HEK293 (cell line): Measurements from ENCODE around the gene ZNF608.

Source experiments
- GLIS2 ChIP-seq: fragments of 450-650 bp; formaldehyde crosslinking; IDR thresholded peaks from 2 replicates; pipeline ENCODE4 v1.5.1; 2016; ENCODE audit warnings: missing biosample characterization, missing genetic modification characterization
- HOXA7 ChIP-seq: sonication (generic); formaldehyde crosslinking; IDR thresholded peaks from 2 replicates; pipeline ENCODE4 v1.8.1; 2022; ENCODE audit warnings: missing genetic modification reagents, borderline replicate concordance
- KLF16 ChIP-seq: fragments of 450-650 bp; formaldehyde crosslinking; IDR thresholded peaks from 2 replicates; pipeline ENCODE4 v1.5.1; 2017; ENCODE audit warnings: missing biosample characterization, missing genetic modification characterization
- KLF9 ChIP-seq: fragments of 450-650 bp; formaldehyde crosslinking; IDR thresholded peaks from 2 replicates; pipeline ENCODE4 v1.5.1; 2016; ENCODE audit warnings: missing biosample characterization, missing genetic modification characterization, low read depth
- OVOL3 ChIP-seq: fragments of 450-650 bp; formaldehyde crosslinking; IDR thresholded peaks from 2 replicates; pipeline ENCODE4 v1.5.1; 2016; ENCODE audit warnings: missing biosample characterization, missing genetic modification characterization
- PRDM1 ChIP-seq: fragments of 450-650 bp; formaldehyde crosslinking; IDR thresholded peaks from 2 replicates; pipeline ENCODE4; 2016; ENCODE audit warnings: missing biosample characterization, missing genetic modification characterization
- WT1 ChIP-seq: fragments of 450-650 bp; formaldehyde crosslinking; IDR thresholded peaks from 2 replicates; pipeline ENCODE4 v1.5.1; 2016; ENCODE audit warnings: missing biosample characterization, missing genetic modification characterization
- ZBTB8A ChIP-seq: fragments of 450-650 bp; formaldehyde crosslinking; IDR thresholded peaks from 2 replicates; pipeline ENCODE4 v1.5.1; 2016; ENCODE audit warnings: missing biosample characterization, missing genetic modification characterization
- ZFP41 ChIP-seq: fragments of 450-650 bp; formaldehyde crosslinking; IDR thresholded peaks from 2 replicates; pipeline ENCODE4 v1.5.1; 2016; ENCODE audit warnings: missing biosample characterization, missing genetic modification characterization, borderline replicate concordance
- ZNF169 ChIP-seq: fragments of 450-650 bp; formaldehyde crosslinking; IDR thresholded peaks from 2 replicates; pipeline ENCODE4 v1.5.1; 2016; ENCODE audit warnings: missing biosample characterization, missing genetic modification characterization
- ZNF184 ChIP-seq: fragments of 450-650 bp; IDR thresholded peaks from 2 replicates; pipeline ENCODE4 v1.5.1; 2018; ENCODE audit warnings: missing biosample characterization, mild to moderate bottlenecking, missing genetic modification characterization
- ZNF2 ChIP-seq: fragments of 450-650 bp; formaldehyde crosslinking; IDR thresholded peaks from 2 replicates; pipeline ENCODE4 v1.5.1; 2016; ENCODE audit warnings: missing biosample characterization, missing genetic modification characterization
- ZNF211 ChIP-seq: fragments of 450-650 bp; formaldehyde crosslinking; IDR thresholded peaks from 2 replicates; pipeline ENCODE4 v1.5.1; 2016; ENCODE audit warnings: low read depth, missing biosample characterization, missing genetic modification characterization
- ZNF23 ChIP-seq: fragments of 450-650 bp; formaldehyde crosslinking; IDR thresholded peaks from 2 replicates; pipeline ENCODE4 v1.5.1; 2016; ENCODE audit warnings: missing biosample characterization, missing genetic modification characterization, borderline replicate concordance
- ZNF391 ChIP-seq: fragments of 450-650 bp; formaldehyde crosslinking; IDR thresholded peaks from 2 replicates; pipeline ENCODE4 v1.5.1; 2016; ENCODE audit warnings: low read depth, missing biosample characterization, missing genetic modification characterization, borderline replicate concordance
- ZNF433 ChIP-seq: fragments of 450-650 bp; formaldehyde crosslinking; IDR thresholded peaks from 2 replicates; pipeline ENCODE4 v1.5.1; 2016; ENCODE audit warnings: missing biosample characterization, missing genetic modification characterization, low read depth
- ZNF473 ChIP-seq: fragments of 450-650 bp; formaldehyde crosslinking; IDR thresholded peaks from 2 replicates; pipeline ENCODE4 v1.5.1; 2017; ENCODE audit warnings: missing biosample characterization, missing genetic modification characterization
- ZNF548 ChIP-seq: fragments of 450-650 bp; formaldehyde crosslinking; IDR thresholded peaks from 2 replicates; pipeline ENCODE4 v1.5.1; 2016; ENCODE audit warnings: missing biosample characterization, missing genetic modification characterization
- ZNF600 ChIP-seq: fragments of 450-650 bp; formaldehyde crosslinking; IDR thresholded peaks from 2 replicates; pipeline ENCODE4 v1.5.1; 2016; ENCODE audit warnings: missing biosample characterization, missing genetic modification characterization
- ZNF610 ChIP-seq: fragments of 450-650 bp; formaldehyde crosslinking; IDR thresholded peaks from 2 replicates; pipeline ENCODE4 v1.5.1; 2016; ENCODE audit warnings: missing biosample characterization, missing genetic modification characterization, borderline replicate concordance
- ZNF624 ChIP-seq: fragments of 450-650 bp; formaldehyde crosslinking; IDR thresholded peaks from 2 replicates; pipeline ENCODE4 v1.5.1; 2017; ENCODE audit warnings: missing biosample characterization, missing genetic modification characterization
- ZNF658 ChIP-seq: fragments of 450-650 bp; formaldehyde crosslinking; IDR thresholded peaks from 2 replicates; pipeline ENCODE4; 2016; ENCODE audit warnings: missing biosample characterization, missing genetic modification characterization
- ZNF660 ChIP-seq: fragments of 450-650 bp; IDR thresholded peaks from 2 replicates; pipeline ENCODE4 v1.5.1; 2018; ENCODE audit warnings: missing biosample characterization, mild to moderate bottlenecking, missing genetic modification characterization
- ZNF670 ChIP-seq: fragments of 450-650 bp; formaldehyde crosslinking; IDR thresholded peaks from 2 replicates; pipeline ENCODE4 v1.5.1; 2016; ENCODE audit warnings: missing biosample characterization, missing genetic modification characterization, low read depth
- ZNF791 ChIP-seq: fragments of 450-650 bp; formaldehyde crosslinking; IDR thresholded peaks from 2 replicates; pipeline ENCODE4 v1.5.1; 2016; ENCODE audit warnings: missing biosample characterization, missing genetic modification characterization
- TF ChIP-seq, protein P1 (sequence below): fragments of 450-650 bp; IDR thresholded peaks from 2 replicates; pipeline ENCODE4 v1.5.1; 2018; ENCODE audit warnings: missing biosample characterization, mild to moderate bottlenecking, missing genetic modification characterization
- TF ChIP-seq, protein P2 (sequence below): fragments of 450-650 bp; formaldehyde crosslinking; IDR thresholded peaks from 2 replicates; pipeline ENCODE4 v1.5.1; 2016; ENCODE audit warnings: missing biosample characterization, missing genetic modification characterization
- TF ChIP-seq, protein P3 (sequence below): fragments of 450-650 bp; formaldehyde crosslinking; IDR thresholded peaks from 2 replicates; pipeline ENCODE4 v1.5.1; 2016; ENCODE audit warnings: missing biosample characterization, missing genetic modification characterization
- TF ChIP-seq, protein P4 (sequence below): fragments of 450-650 bp; formaldehyde crosslinking; IDR thresholded peaks from 2 replicates; pipeline ENCODE4 v1.5.1; 2016; ENCODE audit warnings: missing biosample characterization, missing genetic modification characterization
- TF ChIP-seq, protein P5 (sequence below): fragments of 450-650 bp; formaldehyde crosslinking; IDR thresholded peaks from 2 replicates; pipeline ENCODE4 v1.5.1; 2016; ENCODE audit warnings: missing biosample characterization, missing genetic modification characterization

Gene ZNF608

DNA sequence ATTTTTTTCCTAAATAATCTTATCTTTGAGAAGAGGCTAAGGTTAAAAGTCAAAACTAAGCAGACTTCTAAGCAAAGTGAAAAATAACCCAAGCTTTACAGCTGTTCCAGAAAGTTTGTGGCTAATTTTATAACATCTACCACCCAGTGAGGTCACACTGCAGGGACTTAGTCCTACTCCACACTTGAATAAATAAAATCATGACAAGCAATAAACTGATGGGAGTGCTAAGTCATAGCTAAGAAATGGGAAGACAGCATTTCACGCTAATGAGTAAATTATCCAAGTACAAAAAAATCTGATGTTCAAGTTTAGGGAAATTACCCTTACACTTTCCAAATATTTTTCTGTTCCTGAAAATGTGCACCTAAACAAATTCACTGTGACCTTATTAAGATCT, 47.7 kb downstream of the ZNF608 start (continued):
- TF ChIP-seq ZNF600 (tag by site-specific recombination) (no peak), KLF16 (tag by site-specific recombination) (no peak), ZNF624 (tag by site-specific recombination) (no peak), ZNF473 (no peak), ZNF211 (tag by site-specific recombination) (no peak), ZNF670 (tag by site-specific recombination) (no peak), ZNF610 (no peak), GLIS2 (tag by site-specific recombination) (no peak), KLF9 (tag by site-specific recombination) (no peak), ZFP41 (tag by site-specific recombination) (no peak), PRDM1 (no peak), ZNF433 (tag by site-specific recombination) (no peak), HOXA7 (CRISPR knock-in tag) (no peak), ZNF169 (tag by site-specific recombination) (no peak), ZNF391 (no peak), ZNF2 (tag by site-specific recombination) (0 out of 2 replicates have a peak, but pooled peaks have one; percentile 20), ZNF548 (tag by site-specific recombination) (no peak), ZNF23 (tag by site-specific recombination) (no peak), ZNF658 (tag by site-specific recombination) (no peak), ZNF184 (tag by site-specific recombination) (no peak), OVOL3 (no peak), WT1 (tag by site-specific recombination) (peak; percentile 76; the same call in 1 of the 2 replicates), ZBTB8A (tag by site-specific recombination) (no peak), ZNF791 (tag by site-specific recombination) (no peak), ZNF660 (tag by site-specific recombination) (no peak)
- TF ChIP-seq, protein P1, sequence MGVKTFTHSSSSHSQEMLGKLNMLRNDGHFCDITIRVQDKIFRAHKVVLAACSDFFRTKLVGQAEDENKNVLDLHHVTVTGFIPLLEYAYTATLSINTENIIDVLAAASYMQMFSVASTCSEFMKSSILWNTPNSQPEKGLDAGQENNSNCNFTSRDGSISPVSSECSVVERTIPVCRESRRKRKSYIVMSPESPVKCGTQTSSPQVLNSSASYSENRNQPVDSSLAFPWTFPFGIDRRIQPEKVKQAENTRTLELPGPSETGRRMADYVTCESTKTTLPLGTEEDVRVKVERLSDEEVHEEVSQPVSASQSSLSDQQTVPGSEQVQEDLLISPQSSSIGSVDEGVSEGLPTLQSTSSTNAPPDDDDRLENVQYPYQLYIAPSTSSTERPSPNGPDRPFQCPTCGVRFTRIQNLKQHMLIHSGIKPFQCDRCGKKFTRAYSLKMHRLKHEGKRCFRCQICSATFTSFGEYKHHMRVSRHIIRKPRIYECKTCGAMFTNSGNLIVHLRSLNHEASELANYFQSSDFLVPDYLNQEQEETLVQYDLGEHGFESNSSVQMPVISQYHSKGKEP: peak; percentile 45; the same call in 1 of the 2 replicates
- TF ChIP-seq, protein P2, sequence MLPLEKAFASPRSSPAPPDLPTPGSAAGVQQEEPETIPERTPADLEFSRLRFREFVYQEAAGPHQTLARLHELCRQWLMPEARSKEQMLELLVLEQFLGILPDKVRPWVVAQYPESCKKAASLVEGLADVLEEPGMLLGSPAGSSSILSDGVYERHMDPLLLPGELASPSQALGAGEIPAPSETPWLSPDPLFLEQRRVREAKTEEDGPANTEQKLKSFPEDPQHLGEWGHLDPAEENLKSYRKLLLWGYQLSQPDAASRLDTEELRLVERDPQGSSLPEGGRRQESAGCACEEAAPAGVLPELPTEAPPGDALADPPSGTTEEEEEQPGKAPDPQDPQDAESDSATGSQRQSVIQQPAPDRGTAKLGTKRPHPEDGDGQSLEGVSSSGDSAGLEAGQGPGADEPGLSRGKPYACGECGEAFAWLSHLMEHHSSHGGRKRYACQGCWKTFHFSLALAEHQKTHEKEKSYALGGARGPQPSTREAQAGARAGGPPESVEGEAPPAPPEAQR: no peak
- TF ChIP-seq, protein P3, sequence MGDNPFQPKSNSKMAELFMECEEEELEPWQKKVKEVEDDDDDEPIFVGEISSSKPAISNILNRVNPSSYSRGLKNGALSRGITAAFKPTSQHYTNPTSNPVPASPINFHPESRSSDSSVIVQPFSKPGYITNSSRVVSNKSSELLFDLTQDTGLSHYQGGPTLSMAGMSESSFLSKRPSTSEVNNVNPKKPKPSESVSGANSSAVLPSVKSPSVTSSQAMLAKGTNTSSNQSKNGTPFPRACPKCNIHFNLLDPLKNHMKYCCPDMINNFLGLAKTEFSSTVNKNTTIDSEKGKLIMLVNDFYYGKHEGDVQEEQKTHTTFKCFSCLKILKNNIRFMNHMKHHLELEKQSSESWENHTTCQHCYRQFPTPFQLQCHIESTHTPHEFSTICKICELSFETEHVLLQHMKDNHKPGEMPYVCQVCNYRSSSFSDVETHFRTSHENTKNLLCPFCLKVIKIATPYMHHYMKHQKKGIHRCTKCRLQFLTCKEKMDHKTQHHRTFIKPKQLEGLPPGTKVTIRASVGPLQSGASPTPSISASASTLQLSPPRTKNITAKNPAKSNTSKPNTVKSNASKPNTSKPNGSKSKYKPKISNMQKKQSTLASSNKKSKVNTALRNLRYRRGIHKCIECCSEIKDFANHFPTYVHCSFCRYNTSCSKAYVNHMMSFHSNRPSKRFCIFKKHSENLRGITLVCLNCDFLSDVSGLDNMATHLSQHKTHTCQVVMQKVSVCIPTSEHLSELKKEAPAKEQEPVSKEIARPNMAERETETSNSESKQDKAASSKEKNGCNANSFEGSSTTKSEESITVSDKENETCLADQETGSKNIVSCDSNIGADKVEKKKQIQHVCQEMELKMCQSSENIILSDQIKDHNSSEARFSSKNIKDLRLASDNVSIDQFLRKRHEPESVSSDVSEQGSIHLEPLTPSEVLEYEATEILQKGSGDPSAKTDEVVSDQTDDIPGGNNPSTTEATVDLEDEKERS (tag by site-specific recombination): no peak
- TF ChIP-seq, protein P4, sequence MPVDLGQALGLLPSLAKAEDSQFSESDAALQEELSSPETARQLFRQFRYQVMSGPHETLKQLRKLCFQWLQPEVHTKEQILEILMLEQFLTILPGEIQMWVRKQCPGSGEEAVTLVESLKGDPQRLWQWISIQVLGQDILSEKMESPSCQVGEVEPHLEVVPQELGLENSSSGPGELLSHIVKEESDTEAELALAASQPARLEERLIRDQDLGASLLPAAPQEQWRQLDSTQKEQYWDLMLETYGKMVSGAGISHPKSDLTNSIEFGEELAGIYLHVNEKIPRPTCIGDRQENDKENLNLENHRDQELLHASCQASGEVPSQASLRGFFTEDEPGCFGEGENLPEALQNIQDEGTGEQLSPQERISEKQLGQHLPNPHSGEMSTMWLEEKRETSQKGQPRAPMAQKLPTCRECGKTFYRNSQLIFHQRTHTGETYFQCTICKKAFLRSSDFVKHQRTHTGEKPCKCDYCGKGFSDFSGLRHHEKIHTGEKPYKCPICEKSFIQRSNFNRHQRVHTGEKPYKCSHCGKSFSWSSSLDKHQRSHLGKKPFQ: no peak; the same call in 1 of the 2 replicates
- TF ChIP-seq, protein P5, sequence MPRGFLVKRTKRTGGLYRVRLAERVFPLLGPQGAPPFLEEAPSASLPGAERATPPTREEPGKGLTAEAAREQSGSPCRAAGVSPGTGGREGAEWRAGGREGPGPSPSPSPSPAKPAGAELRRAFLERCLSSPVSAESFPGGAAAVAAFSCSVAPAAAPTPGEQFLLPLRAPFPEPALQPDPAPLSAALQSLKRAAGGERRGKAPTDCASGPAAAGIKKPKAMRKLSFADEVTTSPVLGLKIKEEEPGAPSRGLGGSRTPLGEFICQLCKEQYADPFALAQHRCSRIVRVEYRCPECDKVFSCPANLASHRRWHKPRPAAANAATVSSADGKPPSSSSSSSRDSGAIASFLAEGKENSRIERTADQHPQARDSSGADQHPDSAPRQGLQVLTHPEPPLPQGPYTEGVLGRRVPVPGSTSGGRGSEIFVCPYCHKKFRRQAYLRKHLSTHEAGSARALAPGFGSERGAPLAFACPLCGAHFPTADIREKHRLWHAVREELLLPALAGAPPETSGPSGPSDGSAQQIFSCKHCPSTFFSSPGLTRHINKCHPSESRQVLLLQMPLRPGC: no peak
